ENCODE measurements around the gene EXOC4. TPM values are rescaled to one million over a fixed set of nuclear protein-coding genes. Genes with fewer than 3 reads are reported as not detected.

Gene EXOC4
- total RNA-seq, 1 donor from 2014 or later = 51.6 TPM

DNA sequence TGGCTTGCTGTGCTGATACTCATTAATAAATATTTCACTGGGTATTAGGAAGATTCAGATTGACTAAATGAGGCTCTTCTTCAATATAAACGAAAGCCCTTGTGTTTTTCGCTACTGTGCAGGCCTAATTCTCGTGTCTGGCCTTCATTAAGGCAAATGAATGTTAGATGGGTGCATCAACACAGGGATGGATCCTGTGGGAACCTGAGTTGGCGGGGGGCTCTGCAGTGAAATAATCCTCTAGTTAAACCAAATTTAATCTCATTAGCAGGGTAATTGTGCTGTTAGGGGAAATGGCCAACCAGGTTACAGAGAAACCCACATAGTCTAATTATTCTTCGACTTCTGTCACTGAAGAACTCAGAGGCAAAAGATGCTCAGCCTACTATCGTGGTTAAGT is 548.5 kb downstream of the EXOC4 start:
- TF ChIP-seq, protein P1, sequence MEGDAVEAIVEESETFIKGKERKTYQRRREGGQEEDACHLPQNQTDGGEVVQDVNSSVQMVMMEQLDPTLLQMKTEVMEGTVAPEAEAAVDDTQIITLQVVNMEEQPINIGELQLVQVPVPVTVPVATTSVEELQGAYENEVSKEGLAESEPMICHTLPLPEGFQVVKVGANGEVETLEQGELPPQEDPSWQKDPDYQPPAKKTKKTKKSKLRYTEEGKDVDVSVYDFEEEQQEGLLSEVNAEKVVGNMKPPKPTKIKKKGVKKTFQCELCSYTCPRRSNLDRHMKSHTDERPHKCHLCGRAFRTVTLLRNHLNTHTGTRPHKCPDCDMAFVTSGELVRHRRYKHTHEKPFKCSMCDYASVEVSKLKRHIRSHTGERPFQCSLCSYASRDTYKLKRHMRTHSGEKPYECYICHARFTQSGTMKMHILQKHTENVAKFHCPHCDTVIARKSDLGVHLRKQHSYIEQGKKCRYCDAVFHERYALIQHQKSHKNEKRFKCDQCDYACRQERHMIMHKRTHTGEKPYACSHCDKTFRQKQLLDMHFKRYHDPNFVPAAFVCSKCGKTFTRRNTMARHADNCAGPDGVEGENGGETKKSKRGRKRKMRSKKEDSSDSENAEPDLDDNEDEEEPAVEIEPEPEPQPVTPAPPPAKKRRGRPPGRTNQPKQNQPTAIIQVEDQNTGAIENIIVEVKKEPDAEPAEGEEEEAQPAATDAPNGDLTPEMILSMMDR (IDR thresholded peaks at IDR 0.05; ENCODE audit: insufficient read depth, low read length, poor library complexity, severe bottlenecking) = no peak
- H3K4me3 ChIP-seq (ENCODE audit: low read depth, low read length) = no peak overlapping the region
- H3K27me3 ChIP-seq (ENCODE audit: control insufficient read depth, insufficient read depth, low read length) = no peaks in the 10 kb centered on the region
- DNase-seq (ENCODE audit: low read depth) = no peak
- no peaks in the 10 kb centered on the region for H3K36me3 ChIP-seq (ENCODE audit: control insufficient read depth, insufficient read depth, low read length)

DNA sequence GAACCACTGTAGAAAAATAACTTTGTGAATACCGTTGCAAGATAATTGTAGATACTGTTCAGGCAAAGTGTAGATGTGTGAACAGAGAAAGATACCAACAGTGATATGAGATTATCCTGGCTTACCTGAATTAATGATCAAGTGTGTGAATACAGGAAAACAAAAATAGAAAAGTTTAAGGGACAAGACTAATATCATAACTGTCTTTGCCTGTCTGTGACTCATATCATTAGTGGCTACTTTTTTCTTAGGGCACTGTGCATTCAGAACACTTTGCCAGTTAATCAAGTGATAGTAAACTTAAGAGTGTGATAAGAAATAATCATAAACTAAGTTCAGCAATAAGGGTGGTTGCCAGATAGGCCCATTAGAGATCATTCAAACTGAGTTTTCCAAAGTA is 551.2 kb downstream of the EXOC4 start:
- no peak for DNase-seq (ENCODE audit: low read depth)
- Histone ChIP-seq H3K36me3 (ENCODE audit: control insufficient read depth, insufficient read depth, low read length) (no peaks in the 10 kb centered on the region), H3K4me3 (ENCODE audit: low read depth, low read length) (no peak overlapping the region), H3K27me3 (ENCODE audit: control insufficient read depth, insufficient read depth, low read length) (no peaks in the 10 kb centered on the region)
- TF ChIP-seq, protein P1 (IDR thresholded peaks at IDR 0.05; ENCODE audit: insufficient read depth, low read length, poor library complexity, severe bottlenecking) = no peak

DNA sequence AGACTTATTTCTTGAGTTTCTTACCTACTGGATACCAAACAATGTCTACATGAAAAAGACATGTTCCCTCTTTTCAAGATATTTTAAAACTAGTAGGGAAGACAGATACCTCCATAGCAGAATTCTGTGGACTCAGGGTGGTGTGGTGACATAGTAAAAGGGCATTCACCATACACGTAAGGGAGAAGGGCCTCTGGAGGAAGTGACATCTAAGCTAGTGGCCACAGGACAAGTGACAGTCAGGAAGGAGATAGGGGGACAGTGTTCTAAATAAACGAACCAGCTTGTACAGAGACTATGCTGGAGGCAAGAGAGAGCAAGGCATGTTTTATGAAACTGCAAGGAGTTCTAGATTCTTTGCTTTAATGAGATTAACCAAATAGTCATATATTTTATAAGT is 552.5 kb downstream of the EXOC4 start:
- Histone ChIP-seq H3K4me3 (ENCODE audit: low read depth, low read length) (no peak overlapping the region), H3K27me3 (ENCODE audit: control insufficient read depth, insufficient read depth, low read length) (no peaks in the 10 kb centered on the region), H3K36me3 (ENCODE audit: control insufficient read depth, insufficient read depth, low read length) (no peaks in the 10 kb centered on the region)
- TF ChIP-seq, protein P1 (IDR thresholded peaks at IDR 0.05; ENCODE audit: insufficient read depth, low read length, poor library complexity, severe bottlenecking) = no peak
- no peak for DNase-seq (ENCODE audit: low read depth)

DNA sequence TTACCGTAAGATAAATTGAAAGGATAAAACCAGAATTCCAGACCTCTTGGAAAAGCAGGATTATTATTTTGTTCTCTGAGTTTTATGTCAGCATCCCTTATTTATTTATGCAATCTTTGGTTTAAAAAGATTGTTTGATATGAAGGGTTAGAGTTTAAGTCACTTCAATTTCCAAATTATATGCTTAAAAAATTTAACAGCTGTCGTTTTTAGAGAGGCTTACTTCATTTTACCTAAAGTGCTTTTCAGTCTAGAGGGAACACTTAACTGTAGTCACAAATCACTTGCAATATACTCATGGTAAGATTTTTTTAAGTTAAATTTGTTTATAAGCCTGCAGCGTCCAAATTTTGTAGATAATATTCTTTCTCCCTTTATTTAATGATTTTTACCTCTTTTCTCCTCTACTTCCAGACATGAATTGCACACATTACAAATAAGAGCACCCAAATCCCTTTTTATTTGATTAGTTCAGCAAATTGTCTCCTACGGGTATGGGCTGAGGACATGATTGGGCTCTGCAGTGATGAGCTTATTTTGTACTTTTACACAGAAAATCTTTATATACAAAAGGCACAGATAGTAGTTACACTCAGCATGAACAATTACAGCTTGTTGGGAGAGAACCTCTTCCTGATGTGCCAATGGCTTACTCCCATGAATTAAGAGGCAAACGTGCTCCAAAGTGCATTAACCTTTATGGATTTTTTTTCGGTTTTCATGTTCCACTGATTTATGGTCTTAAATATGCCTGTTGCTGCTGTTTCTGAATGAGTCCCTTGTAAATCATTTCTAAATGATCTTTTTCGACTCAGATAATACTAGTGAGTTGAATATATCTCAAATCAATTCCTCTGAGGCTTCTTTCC is 555.0 kb downstream of the EXOC4 start:
- H3K4me3 ChIP-seq (ENCODE audit: low read depth, low read length) = no peak overlapping the region
- H3K36me3 ChIP-seq (ENCODE audit: control insufficient read depth, insufficient read depth, low read length) = no peaks in the 10 kb centered on the region
- no peak for DNase-seq (ENCODE audit: low read depth)
- TF ChIP-seq, protein P1 (IDR thresholded peaks at IDR 0.05; ENCODE audit: insufficient read depth, low read length, poor library complexity, severe bottlenecking) = no peak
- H3K27me3 ChIP-seq (ENCODE audit: control insufficient read depth, insufficient read depth, low read length) = no peaks in the 10 kb centered on the region

DNA sequence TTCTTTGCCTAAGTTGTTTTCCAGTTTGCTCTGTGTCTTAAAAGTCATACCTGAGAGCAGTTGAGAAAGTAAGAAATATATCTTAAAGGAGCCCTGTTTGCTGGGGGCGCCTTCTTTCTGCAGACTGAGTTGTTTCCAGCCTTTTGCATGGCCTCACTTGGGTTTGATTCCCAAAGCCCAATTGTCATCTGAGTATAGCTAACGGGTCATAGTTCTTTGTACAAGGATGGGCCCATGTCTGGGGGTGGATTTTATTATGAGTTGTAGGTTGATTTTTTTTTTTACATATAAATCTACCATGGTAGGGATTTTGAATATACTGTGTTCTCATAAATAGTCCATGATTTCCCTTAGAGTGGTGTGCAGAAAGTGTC is 555.6 kb downstream of the EXOC4 start:
- Histone ChIP-seq H3K4me3 (ENCODE audit: low read depth, low read length) (no peak overlapping the region), H3K27me3 (ENCODE audit: control insufficient read depth, insufficient read depth, low read length) (no peaks in the 10 kb centered on the region), H3K36me3 (ENCODE audit: control insufficient read depth, insufficient read depth, low read length) (no peaks in the 10 kb centered on the region)
- no peak for DNase-seq (ENCODE audit: low read depth)
- TF ChIP-seq, protein P1 (IDR thresholded peaks at IDR 0.05; ENCODE audit: insufficient read depth, low read length, poor library complexity, severe bottlenecking) = no peak

DNA sequence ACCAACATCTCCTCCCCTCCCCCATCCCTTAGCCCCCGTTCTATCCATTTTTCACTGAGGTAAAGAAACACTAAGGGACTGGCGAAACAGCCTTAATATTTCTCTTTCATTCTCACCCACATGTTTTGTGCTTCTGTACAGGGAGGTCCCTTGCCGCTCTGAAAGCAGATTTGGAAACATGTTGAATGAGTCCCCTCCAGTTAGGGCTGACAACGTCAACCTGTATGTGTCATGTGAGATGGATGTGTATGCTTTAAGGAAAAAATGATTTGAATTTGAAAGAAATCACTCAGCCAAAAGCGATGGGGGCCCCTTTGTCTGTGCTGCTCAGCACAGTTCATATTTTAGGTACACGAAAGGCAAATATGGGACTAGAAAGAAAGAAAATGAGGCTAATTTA is 560.0 kb downstream of the EXOC4 start:
- H3K27me3 ChIP-seq (ENCODE audit: control insufficient read depth, insufficient read depth, low read length) = no peaks in the 10 kb centered on the region
- H3K4me3 ChIP-seq (ENCODE audit: low read depth, low read length) = no peak overlapping the region
- TF ChIP-seq, protein P1 (IDR thresholded peaks at IDR 0.05; ENCODE audit: insufficient read depth, low read length, poor library complexity, severe bottlenecking) = no peak
- no peak for DNase-seq (ENCODE audit: low read depth)
- no peaks in the 10 kb centered on the region for H3K36me3 ChIP-seq (ENCODE audit: control insufficient read depth, insufficient read depth, low read length)
